GM18861 (cell line): ENCODE data around the gene SYTL2.
A peak's percentile ranks its signal among the peaks of the same experiment; 100 is the strongest.

ENCODE experiments used
- ATAC-seq: cut with Tn5 transposase; IDR thresholded peaks from one replicate; pipeline ENCODE4 v1.9.1; 2021; ENCODE audit not compliant: unreplicated experiment

Gene SYTL2

DNA sequence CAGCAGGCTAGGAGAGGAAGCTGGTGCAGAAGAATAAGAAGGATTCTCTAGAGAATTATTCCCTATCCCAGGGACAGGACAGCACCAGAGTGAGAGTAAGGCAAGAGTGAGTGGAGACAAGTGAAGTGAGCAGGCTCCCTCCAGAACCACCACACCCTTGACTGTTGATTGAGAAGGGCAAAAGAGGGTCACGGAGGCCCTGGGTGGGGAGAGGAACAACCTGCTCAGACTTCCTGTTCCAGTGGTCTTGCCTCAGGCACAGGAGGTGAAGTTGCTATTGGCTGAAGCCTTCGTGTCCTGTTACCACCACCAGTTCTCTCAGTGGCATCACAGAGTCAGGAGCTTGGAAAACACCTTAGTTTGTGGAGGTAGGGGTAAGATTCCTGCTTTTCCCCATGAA, 73.2 kb downstream of the SYTL2 start:
- no peak for ATAC-seq

DNA sequence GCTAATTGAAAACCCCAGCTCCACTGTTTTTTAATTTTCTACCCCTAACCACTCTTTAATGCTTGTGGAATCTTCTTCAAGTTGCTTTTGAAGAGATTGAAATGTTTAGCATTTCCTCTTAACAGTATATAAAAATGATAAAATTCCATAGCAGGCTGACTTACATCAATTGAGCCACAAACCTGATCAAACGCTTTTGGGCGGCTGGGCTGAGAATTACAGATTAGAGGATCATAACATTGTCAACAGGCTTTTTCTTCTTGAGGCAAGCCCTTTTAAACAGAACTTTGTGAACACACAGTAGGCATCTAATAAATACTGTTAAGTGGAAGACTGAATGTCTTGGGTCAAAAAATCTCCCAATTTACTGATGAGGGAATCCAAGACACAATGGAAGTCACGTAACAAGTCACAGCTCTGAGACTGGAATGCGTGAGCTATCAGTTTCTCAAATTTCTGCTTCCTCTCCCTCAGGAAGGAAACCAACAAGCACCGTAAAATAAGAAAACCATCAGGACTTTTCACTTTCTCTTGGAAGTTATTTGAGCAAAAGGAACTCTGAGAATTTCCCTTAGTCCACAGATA, 75.0 kb downstream of the SYTL2 start:
- ATAC-seq: no peak

DNA sequence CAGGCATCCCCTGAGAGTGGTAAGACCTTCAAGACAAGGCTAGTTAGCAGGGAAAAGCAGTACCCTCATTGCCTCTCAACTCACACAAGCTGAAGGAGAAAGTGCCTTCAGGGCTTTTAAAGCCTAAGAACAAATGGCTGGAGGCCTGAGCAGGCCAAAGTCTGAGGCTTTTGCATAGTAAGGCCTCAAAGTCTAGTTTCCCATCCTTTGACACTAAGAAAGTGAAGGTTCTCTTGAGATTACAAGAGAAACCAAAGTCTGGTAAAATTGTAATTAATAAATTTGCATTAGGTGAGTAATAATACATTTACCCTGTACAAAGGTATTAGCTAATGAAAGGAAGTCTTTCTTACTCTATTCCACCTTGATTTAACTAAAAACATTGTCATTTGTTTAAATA, 78.0 kb downstream of the SYTL2 start:
- ATAC-seq: peak; percentile 92

DNA sequence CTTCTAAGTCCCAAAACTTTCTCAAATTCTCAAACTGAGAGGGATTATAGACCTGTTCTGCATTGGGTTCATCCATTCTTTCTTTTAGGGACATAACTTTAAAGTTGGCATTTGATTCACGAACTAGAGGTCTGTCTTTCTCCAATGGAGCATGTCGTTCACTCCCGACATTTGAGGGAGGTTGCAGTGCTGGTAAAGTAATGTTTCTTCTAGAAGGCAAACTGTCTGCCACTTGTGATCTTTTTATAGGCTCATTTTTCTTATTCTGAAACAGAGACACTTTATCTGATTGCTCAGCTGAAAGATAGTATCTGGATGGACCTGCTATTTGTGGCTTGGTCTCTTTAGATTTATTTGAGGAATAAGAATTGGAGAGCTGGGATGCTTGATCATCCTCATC, 84.6 kb downstream of the SYTL2 start:
- ATAC-seq: no peak

DNA sequence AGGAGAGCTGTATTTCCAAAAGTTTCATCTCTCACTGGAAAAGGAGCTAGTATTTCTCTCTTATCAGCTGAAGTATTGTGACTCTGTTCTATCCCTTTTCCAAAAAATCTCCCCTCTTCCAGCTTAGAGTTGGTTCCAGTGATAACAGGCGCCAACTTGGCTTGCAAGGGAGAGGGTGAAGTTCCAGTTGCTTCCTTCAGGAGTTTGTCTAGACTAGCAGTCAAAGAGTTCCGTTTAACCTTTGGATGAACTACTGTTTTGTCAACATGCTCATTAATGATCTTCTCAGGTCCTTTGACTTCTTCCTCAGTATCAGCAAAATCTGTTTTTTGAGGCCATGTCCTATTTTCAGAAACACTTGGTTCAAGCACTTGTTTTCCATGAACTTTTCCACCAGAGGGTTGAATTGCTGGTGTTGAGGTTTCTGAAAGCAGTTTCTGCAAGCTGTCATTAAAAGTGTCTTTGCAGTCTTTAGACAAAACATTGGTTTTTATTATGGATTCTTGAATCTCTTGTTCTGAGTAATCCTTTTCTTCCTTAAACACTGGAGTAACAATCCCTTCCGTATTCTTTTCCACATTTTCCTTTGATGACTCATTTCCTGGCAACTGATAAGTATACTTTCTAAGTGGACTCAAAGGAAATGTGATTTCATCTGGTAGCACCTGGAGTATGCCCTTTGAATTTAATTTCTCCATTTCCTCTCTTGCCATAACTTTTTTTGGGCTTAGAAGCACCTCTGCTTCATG, 85.3 kb downstream of the SYTL2 start:
- ATAC-seq: no peak

DNA sequence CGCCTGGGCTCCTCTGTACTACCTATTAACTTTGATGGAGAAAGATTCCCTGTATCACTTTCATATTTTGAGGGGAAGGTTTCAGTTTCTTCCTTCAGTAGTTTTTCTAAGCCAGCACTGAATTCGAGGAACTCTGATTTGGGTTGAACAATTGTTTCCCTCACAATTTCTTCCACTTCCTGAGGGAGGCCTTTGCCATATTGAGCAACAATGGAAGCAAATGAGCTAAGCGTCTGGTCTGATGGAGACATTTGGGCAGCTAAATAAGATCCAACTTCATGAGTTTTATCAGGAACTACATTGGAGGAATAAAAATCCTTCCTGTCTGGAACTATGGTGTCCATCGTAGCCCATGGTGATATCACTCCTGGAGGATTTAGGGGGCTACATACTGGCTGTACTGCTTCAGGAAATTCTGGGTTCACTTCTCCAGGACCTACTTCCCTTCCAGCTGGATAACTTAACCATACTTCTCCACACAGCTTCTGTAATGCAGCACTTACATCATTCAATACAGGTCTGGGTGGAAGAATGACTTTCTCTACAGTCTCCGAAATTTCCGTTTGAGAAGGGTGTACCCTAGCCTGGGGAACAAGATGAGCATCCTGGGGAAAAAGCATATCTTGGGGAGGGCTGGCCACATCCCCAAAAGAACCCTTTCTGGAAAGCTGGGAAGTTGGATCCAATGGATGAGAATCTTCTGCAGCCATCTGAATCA, 86.0 kb downstream of the SYTL2 start:
- ATAC-seq: no peak

DNA sequence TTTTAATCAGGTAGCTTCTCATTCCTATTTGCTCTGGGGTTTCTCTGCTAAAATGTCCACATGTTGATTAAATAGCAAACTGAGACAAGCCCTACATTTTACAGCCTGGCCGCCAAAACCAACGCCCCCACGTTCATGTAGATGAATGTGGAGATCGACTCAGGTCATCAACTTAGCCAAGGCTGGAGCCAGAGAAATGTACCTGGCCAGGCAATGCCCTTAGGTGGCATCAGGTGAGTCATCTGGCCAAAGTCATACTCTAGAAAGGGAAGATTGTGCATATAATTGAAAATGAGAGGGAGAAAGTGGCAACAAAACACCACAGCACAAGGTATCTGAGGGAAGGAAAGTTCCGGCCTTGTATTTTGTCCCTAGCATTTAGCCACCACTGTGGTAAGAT, 87.9 kb downstream of the SYTL2 start:
- ATAC-seq: no peak

DNA sequence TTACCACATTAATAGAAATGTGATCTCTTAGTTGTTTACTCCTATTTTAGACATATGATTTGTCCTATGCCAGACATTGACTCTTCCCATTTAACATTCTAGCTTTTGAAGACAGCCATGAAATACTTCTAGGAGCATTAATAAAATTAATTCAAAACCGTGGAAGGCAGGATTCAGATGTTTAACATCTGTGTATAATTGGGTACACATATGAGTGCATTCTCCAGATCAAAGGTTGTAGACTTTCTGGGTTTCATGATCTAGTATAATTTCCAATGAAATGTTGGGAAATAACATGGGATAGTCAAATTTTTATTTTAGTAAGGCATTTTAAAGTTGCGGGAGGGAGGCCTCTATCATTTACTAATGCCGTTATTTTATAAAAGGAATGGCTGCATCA, 89.8 kb downstream of the SYTL2 start:
- ATAC-seq: no peak

DNA sequence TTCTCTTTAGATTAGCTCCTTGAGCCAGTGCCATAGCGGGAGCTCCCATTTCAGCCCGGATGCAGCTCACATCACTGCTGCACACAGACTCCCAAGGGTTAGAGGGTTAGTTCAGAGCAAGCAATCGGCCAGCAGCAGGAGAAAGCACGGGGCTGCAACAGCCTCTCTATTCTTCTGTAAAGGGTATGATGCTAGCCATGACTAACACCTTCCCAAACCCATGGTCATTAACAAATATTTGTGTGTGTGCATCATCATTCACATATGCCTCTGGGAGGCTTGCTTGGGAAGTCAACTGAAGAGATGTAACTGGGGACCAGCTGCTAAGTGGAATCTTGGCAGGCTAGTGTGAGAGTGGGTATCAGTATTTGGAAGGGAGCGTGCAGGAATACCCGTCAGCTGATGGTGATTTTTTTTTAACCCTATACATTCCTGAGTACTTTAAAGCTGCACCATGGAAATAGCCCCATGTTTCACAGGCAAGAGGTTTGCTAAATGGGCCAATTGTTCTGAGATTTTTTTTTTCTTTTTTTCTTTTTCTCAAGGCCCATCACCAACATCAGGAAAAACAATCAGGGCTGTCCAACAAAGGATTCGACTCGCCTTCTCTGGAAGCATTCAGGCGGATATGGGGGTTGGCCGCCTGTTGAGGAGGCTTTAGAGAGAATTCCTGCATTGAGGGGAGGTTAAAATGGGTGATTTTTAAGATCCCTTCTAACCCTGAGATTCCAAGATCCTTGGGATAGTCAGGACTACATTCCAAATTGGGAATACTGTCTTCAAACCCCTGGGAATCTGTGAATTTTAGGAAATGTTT, 91.7 kb downstream of the SYTL2 start:
- ATAC-seq: no peak

DNA sequence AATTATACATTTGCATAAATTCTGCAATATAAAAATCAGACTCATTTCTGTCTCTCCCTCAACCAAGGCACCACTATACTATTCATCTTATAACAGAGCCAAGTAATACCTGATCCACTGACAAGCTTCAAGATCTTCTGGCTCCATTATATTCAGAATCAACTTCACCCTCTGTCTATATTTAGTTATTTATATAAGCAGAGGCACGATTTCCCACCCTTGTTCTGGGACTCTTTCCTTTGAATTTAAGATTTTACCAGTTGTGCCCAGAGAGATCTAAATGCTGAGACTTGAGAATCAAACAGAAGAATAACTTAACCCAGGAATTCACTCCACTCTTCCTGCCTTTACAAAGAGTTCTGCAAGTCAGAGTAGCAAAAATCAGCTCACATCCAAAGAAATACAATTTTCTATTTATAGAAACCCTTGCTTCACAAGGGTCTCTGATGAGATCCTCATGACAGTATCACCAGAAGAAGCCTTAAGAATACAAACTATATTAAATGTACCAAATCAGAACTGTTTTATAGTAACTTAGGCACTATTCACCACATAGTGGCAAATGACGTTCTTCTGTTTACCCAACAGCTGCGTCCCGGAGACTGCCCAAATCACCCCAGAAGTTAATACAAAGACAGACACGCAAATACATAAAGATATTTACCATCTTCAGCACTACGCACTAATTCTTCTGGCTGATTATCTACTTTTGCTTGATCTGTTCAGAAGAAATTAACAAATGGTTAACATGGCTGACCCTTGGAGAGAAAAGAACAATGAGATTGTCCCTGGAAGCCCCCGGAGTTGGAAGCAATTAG, 92.6 kb downstream of the SYTL2 start:
- no peak for ATAC-seq

DNA sequence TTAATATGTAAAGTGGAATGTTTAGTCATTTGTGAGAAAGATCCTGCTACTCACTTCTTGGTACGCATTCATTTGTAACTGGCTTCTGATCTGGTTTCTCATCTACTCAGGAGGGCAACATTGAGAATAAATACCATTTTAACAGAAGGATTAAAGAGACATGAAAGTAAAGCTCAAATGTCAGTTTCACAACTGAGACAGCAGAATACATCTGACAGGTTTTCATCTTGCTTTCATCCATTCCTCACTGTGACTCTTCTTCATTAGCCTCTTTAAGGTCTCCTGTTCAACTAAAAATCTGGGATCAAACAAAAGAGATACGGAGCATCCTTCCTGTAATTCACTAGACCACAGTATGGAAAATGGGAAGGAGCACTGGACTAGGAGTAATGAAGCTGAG, 93.5 kb downstream of the SYTL2 start:
- no peak for ATAC-seq

DNA sequence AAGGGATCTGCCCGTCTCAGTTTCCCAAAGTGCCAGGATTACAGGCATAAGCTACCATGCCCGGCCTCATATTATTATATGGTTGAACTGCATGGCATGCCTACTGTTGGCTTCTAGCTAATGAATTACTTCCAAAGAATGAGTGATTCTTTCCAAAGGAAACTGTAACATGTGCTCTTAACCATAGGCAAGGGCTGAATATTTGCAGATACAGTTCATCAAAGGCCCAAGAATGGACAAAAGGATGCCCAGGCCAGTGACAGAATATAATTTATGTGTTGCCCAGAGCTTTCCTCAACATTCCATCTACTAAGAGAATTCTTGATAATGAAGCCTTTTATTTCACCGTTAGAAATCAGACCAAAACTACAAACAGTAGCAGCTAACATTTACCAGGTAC, 98.0 kb downstream of the SYTL2 start:
- ATAC-seq: no peak

DNA sequence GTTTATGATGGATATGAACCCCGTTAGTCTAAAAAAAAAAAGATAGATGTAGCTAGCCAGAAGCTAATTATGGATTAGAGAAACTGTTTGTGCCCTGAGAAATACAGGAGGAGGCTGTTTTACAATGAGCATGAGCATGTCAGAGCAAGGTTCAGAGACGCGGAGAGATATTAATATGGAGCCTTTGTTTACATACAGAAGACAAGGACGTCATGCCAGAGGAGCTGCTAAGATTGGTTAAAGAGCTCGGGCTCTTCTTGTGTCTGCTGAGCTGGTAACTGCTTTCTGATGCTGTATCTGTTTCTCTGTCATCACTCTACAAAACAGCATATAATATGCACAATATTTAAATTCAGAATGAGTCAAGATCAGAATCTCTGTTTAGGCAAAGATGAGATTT, 100.0 kb downstream of the SYTL2 start:
- no peak for ATAC-seq

DNA sequence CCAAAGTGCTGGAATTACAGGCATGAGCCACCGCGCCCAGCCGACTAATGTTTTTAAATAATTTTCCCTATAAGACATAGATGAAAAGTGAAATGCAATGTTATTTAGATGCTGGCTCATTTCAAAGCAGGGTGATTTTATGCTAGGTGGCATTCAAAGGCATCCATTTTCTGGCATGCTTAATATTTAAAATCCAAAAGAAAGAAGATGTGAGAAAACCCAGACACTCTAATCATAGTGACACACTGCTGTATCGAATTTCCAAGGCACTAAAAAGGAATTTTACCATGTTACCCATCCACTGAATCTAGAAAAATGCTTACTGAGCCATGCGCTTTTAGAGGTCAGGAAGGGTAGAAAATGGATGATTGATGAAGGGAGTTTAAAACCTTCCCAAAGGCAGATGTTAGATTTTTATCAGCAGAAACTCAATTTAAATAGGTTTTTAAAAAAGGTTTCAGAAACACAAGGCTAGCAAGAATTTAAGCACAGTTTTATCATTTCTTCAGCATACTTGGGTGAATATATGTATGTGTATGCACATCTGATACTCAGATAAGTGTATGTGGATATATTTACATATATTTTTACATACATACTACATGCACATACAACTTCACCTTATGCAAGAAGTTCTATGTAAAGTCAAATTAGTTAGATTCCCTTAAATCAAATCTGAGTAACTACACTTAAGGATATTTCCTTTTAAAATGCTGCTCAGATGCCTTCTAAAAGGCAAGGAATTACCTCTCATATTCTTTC, 100.8 kb downstream of the SYTL2 start:
- no peak for ATAC-seq

DNA sequence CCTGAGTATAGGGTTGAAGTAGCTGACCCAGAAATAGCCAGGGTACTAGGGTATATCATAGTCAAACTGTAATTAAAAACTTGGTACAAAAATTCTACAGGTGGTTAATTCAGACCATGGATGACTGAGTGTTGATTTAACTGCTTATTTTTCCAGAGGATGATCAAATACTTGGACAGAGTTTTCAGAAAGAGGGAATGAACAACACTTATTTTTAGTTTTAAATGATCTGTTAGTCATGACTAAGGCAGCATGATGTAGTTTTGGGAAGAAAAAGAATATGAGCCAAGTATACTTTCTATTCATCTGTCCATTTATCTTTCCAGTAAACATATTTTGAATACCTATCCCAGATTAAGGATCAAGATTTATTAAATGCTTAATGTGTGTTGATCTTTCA, 105.1 kb downstream of the SYTL2 start:
- ATAC-seq: no peak

DNA sequence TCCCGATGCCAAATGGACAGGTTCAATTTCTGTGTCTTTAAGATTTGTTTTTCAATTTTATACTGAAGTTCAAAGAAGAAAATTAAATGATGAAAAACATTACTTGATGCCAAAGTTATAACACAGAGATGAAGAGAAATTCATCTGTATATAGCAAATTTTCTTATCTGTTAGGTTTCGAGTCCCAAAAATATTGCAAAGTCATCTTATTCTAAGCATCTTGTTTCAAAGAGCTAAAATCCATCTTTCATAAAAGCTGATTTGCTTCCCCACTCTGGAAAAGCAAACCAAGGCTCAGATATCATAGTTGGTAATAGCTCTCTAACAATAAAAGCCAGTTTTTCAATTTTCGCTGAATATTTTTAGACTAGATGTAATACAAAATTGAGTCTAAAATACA, 106.0 kb downstream of the SYTL2 start:
- no peak for ATAC-seq

DNA sequence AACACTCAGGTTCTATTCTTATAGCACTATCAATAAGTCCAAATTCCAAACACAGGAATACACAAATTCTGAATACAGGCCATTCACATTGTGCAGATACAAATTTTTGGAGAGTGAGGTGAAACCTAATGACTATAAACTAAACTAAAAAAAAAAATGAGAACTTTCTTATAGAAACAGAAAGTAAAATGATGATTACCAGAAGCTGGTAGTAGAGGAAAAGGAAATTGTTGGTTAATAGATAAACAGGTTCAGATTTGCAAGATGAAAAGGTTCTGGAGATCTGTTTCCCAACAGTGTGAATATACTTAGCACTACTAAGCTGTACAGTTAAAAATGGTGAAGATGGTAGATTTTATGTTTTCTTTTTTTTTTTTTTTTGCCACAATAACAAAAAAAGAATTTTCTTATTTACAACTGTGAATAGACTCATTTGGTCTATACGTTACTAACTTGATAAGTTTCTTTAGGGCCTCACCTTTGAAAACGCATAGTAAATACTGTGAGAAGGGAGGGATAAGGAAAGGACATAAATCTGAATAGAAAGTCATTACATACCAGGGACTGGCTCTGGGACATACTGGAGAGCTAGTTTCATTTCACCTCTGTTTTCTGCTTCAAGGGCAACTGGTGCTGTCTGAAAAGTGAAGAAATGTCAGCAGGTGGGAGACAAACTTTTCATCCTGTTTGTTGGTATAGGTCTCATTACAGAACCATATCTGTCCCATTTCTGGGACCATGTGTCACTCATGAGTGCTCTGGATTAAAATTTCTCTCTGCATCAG, 110.8 kb downstream of the SYTL2 start:
- peak; percentile 95 for ATAC-seq

DNA sequence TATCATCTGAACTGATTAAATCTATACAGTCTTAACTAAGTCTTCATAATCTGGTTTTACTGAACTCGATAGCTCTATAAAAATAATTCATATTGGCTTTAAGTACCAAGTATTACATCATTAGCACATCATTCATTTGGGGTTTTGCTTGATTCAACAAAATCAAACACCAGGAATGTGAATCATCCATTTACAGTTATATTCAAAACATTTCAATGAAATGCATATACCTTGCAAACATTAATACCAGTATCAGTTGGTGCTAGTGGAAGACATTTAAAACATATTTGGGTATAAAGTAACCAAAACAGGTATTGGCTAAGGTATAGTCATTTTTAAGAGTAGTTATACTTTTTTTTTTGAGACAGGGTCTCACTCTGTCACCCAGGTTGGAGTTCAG, 112.7 kb downstream of the SYTL2 start:
- ATAC-seq: no peak

DNA sequence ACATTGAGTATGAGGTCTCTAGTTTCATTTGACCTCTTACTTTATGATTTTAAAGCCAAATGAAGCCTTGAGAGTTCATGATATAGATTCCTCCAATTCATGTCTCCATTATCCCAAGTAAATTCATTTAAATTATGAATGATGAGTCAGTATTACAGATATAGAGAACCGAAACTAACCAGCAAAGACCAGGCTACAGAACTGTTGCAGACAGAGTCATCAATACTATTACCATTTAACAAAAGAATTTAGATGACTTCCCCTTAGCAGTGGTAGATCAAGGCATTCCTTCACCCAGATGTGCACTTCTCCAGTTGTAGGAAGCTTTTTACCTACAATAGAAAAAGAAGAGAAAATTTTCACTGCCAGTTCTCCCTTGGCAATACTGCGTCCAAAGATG, 113.2 kb downstream of the SYTL2 start:
- ATAC-seq: no peak
